GM18502 (cell line): ENCODE results near the gene STAT5B.

ENCODE experiments used
- ATAC-seq: cut with Tn5 transposase; IDR thresholded peaks from one replicate; pipeline ENCODE4 v1.9.1; 2021; ENCODE audit warnings: mild to moderate bottlenecking; ENCODE audit not compliant: unreplicated experiment, poor library complexity

The STAT5B gene

GRCh38 chr17:42159796-42160530 is 116.2 kb downstream of the STAT5B start:
- no peak for ATAC-seq

GRCh38 chr17:42155614-42156045 is 120.6 kb downstream of the STAT5B start:
- ATAC-seq = no peak

DNA sequence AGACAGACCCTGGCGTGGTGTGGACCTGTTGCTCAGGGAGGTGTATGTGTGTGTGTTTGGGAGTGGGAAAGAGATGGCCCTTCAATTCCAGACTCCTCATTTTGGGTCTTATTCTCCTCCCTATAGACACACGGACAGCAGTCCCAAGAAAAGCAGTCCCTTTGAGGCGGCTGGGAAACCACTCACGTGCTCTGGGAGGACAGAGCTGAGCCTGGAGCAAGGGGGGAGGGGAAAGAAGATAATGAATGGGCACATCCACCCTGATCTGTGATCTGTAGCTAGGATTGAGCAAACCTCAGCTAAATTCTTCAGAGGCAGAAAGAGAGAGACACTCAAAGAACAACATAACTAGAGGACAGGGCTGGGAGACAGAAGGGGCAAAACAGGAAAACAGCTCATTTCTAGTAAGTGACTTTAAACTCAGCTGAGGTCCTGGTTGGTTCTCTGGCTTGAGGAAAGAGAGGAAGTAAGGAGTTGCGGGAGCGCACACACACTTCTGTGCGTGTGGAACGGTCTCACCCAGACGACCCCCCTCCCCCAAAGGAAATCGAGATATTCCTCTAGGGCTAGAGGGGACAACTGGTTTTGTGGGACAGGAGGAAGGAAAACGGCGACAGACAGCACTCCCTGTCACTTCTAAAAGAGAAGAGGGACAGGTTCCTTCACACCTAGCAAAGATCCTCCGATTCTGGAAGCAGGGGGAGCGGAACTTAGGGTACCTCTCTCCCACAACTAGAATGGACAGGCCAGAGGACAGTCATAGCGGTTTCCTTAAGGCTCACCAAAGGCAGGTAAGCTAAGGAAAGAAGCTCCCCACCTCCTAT is 122.1 kb downstream of the STAT5B start:
- no peak for ATAC-seq
